ENCODE measurements around the gene SMIM29. TPM values are rescaled to one million over a fixed set of nuclear protein-coding genes. Genes with fewer than 3 reads are reported as not detected.

SMIM29 gene
- total RNA-seq, 2 donors from 2014 or later: 8.2 to 11.5 TPM

DNA sequence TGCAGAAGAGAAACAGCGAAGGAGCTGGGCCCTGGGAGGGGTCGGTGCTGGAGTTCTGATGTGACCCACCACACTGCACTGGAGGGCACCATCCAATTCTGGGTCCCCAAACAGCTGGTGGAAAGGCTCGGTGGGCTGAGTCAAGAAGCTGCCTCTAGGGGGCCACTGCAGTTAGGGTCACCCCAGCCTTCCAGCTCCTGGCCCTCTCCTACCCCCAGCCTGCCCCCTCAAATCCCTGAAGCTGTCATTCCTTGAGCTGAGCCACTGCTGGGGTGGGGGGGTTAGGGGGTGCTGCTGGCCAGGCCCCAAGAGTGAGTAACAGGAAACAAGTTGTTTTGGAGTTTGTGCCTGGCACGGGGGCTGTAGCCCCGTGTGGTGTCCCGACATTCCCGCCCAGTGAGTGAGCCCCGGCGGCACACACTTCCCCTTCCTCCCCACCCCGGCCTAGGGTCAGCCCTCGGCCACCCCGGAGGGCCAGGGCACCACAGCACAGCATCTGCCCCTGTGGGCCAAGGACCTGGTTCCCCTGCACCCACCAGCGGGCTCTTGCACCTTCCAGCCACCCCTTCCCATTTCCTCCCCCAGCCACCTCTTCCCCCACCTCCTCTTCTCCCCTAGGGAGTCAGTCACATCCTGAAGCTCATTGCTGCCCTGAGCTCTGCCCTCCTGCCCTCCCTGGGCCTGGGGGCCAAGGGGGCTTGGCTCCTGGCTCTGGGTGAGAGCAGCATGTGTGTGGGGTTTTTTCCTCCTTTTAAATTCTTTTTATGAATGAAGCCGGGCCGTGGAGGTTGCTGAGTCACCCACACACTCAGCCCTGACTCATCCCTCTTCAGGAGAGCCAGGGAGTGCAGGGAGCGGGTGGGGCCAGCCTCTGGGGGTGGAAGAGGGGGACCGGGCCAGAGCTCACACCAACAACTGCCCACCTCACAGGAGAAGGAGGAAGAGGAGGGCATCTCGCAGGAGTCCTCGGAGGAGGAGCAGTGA lies 4.6 kb downstream of the SMIM29 start:
- ATAC-seq: no peak

GRCh38 chr6:34243131-34243771 lies 5.6 kb downstream of the SMIM29 start:
- intact Hi-C loops (cut with DNase I, micrococcal nuclease): loop anchor here in 1 of 2 donors (10.0 kb wide), 1 partner anchor 172 kb away; no protein-coding TSS in a partner anchor
- DNase-seq (no peak), ATAC-seq (no peak)

More for the DNA sequence above, 4.6 kb downstream of the SMIM29 start:
- DNase-seq: peak in 1 of 2 donors; percentile 40
- intact Hi-C loops (cut with DNase I, micrococcal nuclease): loop anchor here in 1 of 2 donors (10.0 kb wide), 1 partner anchor 171 kb away; no protein-coding TSS in a partner anchor

DNA sequence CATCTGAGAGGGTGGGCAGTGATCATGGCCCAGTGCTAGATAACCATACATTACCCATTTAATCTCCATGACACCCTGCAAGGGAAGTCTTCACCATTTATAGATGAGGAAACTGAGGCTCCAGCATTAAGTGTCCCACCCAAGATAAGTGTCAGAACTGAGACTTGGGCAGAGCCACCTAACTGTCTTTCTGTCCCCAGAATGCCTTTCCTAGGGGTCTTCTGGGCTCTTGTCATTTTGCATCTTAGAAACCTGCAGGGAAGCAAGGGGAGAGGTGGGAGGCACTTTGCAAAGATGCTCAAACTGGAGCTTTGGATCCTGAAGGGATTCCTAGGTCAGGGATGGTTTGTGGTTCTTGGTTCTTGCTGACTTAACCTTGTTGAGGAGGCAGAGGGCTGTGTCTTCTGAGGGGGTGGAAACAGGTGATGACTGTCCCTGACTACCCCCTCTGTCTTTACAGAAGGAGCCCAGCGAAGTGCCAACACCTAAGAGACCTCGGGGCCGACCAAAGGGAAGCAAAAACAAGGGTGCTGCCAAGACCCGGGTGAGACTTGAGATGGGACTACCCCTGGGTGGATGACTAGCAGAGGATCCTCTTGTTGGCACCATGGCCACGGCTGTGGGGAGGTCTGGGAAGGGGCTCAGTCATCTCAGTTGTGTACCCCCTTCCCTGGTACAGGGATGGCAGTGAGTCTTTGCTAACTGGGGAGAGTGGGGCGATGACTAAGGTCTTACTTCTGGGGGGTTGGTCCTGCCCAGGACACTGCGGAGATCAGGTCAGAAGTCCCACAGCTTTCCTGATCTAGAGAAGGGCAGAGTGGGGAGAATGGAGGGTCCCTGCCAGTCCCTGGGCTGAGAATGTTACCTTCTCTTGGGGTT lies 6.3 kb downstream of the SMIM29 start:
- DNase-seq (no peak), ATAC-seq (no peak)
- intact Hi-C loops (cut with DNase I, micrococcal nuclease): loop anchor here in 1 of 2 donors (10.0 kb wide), 1 partner anchor 172 kb away; no protein-coding TSS in a partner anchor

- ATAC-seq (no peak), DNase-seq (no peak)
- intact Hi-C loops (cut with DNase I, micrococcal nuclease): loop anchor here in 1 of 2 donors (10.0 kb wide), 1 partner anchor 173 kb away; no protein-coding TSS in a partner anchor
These were observed 7.2 kb downstream of the SMIM29 start for GRCh38 chr6:34241351-34242215.

GRCh38 chr6:34240329-34241248 lies 8.2 kb downstream of the SMIM29 start:
- no peak for ATAC-seq
- intact Hi-C loops (cut with DNase I, micrococcal nuclease): loop anchor here in 1 of 2 donors (10.0 kb wide), 1 partner anchor 174 kb away; no protein-coding TSS in a partner anchor
- DNase-seq: no peak

- intact Hi-C loops (cut with DNase I, micrococcal nuclease): loop anchor here in 1 of 2 donors (10.0 kb wide), 1 partner anchor 175 kb away; no protein-coding TSS in a partner anchor
- ATAC-seq (no peak), DNase-seq (no peak)
These were observed 8.9 kb downstream of the SMIM29 start for GRCh38 chr6:34239893-34240292.

- intact Hi-C loops (cut with DNase I, micrococcal nuclease): no loop called here
- no peak for DNase-seq
- ATAC-seq: no peak
These were observed 9.3 kb downstream of the SMIM29 start for GRCh38 chr6:34239500-34239825.

DNA sequence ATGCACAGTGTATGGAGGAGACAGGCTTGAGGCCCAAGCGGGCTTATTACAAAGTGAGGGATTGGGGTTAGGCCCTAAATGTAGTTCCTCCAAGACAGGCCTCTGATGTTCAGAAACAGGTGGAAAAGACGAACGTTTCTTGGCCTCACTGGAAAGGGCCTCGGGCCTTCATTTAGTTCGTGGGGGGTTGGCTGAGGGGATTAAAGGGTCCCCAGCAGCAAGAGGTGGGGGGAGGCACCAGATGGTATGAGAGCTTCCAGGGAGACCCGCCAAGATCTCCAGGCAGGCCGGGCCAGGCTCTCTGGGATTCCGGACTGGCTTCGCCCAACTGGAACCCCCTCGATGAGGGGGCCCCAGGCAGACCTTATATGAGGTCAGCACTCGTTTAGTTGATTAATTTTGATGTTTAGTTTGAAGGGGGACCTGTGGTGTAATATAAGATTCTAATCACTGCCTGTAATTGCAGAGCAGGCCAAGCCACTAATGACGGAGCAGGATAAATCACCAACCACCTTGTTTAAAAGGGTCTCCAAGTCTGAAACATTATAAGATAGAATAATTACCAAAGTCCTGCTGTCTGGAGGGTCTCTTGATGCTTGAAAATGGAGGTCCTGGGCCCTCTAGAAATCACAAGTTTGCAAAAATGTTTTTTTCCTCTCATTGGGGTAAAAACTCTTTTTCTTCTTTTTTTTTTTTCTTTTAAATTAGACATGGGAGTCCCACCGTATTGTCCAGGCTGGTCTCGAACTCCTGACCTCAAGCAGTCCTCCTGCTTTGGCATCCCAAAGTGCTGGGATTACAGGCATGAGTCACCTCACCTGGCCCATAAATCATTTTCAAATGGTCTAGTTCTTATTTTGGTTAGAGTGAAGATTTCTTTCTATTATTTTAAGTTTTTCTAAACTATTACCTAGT lies 10.0 kb downstream of the SMIM29 start:
- intact Hi-C loops (cut with DNase I, micrococcal nuclease): no loop called here
- no peak for ATAC-seq
- DNase-seq: no peak

DNA sequence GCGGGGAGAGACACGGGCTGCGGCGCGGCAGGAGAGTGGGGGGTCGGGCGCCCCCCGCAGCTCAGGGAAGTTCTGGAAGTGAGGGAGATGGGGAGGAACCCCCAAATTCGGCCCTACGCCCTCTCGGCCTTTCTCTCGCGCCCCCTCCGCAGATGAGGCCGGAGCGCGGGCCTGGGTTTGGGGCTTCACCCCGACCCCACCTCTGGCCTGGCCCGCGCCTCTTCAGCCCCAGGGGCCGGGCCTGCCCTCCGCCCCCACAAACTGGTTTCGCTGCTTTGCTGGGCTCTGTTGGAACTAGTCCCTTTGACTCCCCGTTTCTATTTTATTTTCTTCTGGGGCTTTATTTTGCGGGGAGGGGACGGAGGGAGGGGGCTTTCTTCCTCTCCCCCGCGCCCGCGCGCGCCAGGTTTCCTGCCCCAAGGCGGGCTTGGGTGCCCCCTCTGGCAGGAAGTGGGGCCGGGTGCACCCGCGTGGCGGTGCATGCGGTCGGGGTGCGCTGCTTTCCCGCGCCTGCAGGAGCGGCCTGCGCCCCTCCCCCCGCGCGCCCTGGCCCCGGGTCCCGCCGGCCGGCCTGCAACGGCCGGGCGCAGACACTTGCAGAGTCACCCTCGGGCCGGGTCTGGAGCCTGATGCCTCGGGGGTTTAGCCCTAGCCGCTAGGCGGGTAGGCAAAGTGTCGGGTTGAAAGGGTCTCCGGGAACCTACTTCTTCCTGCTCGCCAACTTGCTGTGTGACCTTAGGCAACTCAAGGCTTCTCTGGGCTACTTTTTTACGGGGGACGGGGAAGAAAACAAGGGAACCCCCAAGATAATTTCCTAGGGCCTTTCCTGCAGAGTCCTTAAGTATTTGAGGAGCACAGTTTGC lies 10.9 kb downstream of the SMIM29 start:
- DNase-seq (peak; percentile 54 to 76), ATAC-seq (peak; percentile 12)
- intact Hi-C loops (cut with DNase I, micrococcal nuclease): no loop called here

- DNase-seq: peak in 1 of 2 donors; percentile 57
- intact Hi-C loops (cut with DNase I, micrococcal nuclease): no loop called here
- peak; percentile 16 for ATAC-seq
These were observed 11.5 kb downstream of the SMIM29 start for GRCh38 chr6:34237316-34237721.

DNA sequence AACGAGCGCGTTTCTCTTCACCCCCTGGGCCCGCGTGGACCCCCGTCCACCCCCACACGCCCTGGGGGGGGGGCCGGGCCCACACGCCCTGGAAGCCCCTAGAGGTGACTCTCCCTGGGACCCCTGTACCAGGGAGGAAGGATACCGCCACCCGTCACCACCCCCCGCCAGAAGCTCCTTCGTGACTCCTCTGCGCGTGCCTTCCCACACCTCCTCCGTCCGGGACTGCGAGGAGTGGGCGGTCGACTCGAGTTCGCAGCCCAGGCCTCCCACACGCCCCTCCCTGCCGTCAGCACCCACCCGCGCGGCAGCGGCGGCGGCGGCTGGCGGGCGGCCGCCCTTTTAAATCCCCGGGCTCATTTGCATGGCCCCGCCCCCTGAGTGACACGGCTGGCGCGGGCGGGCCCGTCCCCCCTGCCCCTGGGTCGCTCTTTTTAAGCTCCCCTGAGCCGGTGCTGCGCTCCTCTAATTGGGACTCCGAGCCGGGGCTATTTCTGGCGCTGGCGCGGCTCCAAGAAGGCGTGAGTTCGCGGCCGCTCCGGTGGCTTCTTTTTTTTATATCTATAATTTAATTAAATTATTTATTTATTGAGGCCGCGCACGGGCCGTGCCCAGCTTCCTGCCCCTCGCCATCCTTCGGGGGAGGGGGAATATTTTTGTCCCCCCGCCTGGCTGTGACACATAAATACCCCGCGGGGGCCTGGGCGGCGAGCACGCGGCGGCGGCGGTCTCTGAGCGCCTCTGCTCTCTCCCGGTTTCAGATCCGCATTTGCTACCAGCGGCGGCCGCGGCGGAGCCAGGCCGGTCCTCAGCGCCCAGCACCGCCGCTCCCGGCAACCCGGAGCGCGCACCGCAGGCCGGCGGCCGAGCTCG lies 12.1 kb downstream of the SMIM29 start, which contains the start of gene HMGA1:
Gene HMGA1 (plus strand): TSS at position 431 of the 873 bp plus-strand sequence. CDS start 3,908 bp downstream, outside the sequence.
- DNase-seq (peak; percentile 91 to 94), ATAC-seq (peak; percentile 80)
- intact Hi-C loops (cut with DNase I, micrococcal nuclease): no loop called here

DNA sequence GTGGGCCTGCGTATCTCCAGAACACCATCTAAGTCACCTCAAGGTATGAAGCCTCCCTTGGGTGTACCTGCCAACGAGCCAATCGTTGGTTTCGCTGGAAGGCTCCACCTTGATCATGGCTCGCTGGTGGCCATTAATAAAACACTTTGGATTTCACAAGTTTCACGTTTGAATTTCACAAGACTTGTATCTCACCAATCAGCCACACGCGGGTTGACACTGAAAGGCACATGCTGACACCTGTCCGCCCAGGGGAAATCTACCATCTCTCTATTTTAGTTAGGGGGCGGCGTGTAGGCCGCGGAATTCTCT lies 12.7 kb downstream of the SMIM29 start:
- no peak for DNase-seq

GRCh38 chr6:34235307-34236130 lies 13.3 kb downstream of the SMIM29 start:
- peak; percentile 60 for ATAC-seq
- peak; percentile 62 to 77 for DNase-seq
- intact Hi-C loops (cut with DNase I, micrococcal nuclease): no loop called here

More for the DNA sequence above, 12.7 kb downstream of the SMIM29 start:
- peak; percentile 66 for ATAC-seq
- intact Hi-C loops (cut with DNase I, micrococcal nuclease): no loop called here
